ENCODE data around the gene ARHGAP11A. TPM values are rescaled to one million over a fixed set of nuclear protein-coding genes. Genes with fewer than 3 reads are reported as not detected.
A peak's percentile ranks its signal among the peaks of the same experiment; 100 is the strongest.
"Not testable (repeated sequence)": the region's sequence is repeated elsewhere in the genome, so short reads cannot be mapped to it uniquely, and the experiment has no call there.

Gene ARHGAP11A, protein sequence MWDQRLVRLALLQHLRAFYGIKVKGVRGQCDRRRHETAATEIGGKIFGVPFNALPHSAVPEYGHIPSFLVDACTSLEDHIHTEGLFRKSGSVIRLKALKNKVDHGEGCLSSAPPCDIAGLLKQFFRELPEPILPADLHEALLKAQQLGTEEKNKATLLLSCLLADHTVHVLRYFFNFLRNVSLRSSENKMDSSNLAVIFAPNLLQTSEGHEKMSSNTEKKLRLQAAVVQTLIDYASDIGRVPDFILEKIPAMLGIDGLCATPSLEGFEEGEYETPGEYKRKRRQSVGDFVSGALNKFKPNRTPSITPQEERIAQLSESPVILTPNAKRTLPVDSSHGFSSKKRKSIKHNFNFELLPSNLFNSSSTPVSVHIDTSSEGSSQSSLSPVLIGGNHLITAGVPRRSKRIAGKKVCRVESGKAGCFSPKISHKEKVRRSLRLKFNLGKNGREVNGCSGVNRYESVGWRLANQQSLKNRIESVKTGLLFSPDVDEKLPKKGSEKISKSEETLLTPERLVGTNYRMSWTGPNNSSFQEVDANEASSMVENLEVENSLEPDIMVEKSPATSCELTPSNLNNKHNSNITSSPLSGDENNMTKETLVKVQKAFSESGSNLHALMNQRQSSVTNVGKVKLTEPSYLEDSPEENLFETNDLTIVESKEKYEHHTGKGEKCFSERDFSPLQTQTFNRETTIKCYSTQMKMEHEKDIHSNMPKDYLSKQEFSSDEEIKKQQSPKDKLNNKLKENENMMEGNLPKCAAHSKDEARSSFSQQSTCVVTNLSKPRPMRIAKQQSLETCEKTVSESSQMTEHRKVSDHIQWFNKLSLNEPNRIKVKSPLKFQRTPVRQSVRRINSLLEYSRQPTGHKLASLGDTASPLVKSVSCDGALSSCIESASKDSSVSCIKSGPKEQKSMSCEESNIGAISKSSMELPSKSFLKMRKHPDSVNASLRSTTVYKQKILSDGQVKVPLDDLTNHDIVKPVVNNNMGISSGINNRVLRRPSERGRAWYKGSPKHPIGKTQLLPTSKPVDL
- 30.6 and 36.3 TPM in 2 replicates for total RNA-seq (2013; cell fraction: nucleolus; rRNA removed)
- 30.6 and 35.9 TPM in 2 replicates for total RNA-seq (2014; rRNA removed)
- 42.8 and 44.9 TPM in 2 replicates for total RNA-seq (2014; rRNA removed; fragmentation: Illumina TruSeq; extraction: Trizol)
- total RNA-seq (2021), result 52.1 and 53.6 TPM in 2 replicates
- 9.9 TPM for polyA plus RNA-seq (2011; ENCODE audit: low read depth)
- 23.6 and 38.0 TPM in 2 replicates for polyA plus RNA-seq (2011; rRNA removed)
- 9.1 and 11.4 TPM in 2 replicates for polyA plus RNA-seq (2011; cell fraction: cytosol; rRNA removed)
- 13.3 and 22.4 TPM in 2 replicates for polyA plus RNA-seq (2011; cell fraction: nucleus; rRNA removed)
- 19.8 and 23.9 TPM in 2 replicates for polyA plus RNA-seq (2012)
- polyA plus RNA-seq (2014; fragmentation: Illumina TruSeq; extraction: Trizol), result 50.2 and 60.4 TPM in 2 replicates
- 10 to 100 TPM; 12.4 to 16.3 TPM for polyA plus RNA-seq (2014; fragmentation: Nextera tagmentation; extraction: Ambion mirVana)
- 25.1 and 25.4 TPM in 2 replicates for polyA plus RNA-seq (2014; rRNA removed)
- polyA plus RNA-seq (2016; fragmentation: Nextera tagmentation; extraction: Ambion mirVana), result 10 to 100 TPM; 42.4 to 45.0 TPM
- 15.0 and 20.2 TPM in 2 replicates for polyA minus RNA-seq (2011; rRNA and poly(A)+ RNA removed)
- polyA minus RNA-seq (2011; cell fraction: cytosol; rRNA and poly(A)+ RNA removed), result 9.1 and 15.7 TPM in 2 replicates
- polyA minus RNA-seq (2011; cell fraction: nucleus; rRNA and poly(A)+ RNA removed), result 9.6 and 19.2 TPM in 2 replicates
- Bru-seq, nascent RNA, result percentile 88 among the genes with signal in this experiment
- percentile 92 among the genes with signal in this experiment for BruChase-seq, experiment 1, labeled RNA remaining after a 6-hour chase
- percentile 93 among the genes with signal in this experiment for BruChase-seq, experiment 2, labeled RNA remaining after a 2-hour chase
- long read RNA-seq, experiment 1, full-length matches to known transcripts, result 5 of 12 reads
- long read RNA-seq, experiment 1, partial matches to known transcripts, result 1 of 12 reads
- long read RNA-seq, experiment 1, other reads (novel, unspliced or antisense), result 6 of 12 reads
- long read RNA-seq, experiment 2, full-length matches to known transcripts, result 5 of 42 reads
- long read RNA-seq, experiment 2, partial matches to known transcripts, result 13 of 42 reads
- long read RNA-seq, experiment 2, other reads (novel, unspliced or antisense), result 24 of 42 reads

DNA sequence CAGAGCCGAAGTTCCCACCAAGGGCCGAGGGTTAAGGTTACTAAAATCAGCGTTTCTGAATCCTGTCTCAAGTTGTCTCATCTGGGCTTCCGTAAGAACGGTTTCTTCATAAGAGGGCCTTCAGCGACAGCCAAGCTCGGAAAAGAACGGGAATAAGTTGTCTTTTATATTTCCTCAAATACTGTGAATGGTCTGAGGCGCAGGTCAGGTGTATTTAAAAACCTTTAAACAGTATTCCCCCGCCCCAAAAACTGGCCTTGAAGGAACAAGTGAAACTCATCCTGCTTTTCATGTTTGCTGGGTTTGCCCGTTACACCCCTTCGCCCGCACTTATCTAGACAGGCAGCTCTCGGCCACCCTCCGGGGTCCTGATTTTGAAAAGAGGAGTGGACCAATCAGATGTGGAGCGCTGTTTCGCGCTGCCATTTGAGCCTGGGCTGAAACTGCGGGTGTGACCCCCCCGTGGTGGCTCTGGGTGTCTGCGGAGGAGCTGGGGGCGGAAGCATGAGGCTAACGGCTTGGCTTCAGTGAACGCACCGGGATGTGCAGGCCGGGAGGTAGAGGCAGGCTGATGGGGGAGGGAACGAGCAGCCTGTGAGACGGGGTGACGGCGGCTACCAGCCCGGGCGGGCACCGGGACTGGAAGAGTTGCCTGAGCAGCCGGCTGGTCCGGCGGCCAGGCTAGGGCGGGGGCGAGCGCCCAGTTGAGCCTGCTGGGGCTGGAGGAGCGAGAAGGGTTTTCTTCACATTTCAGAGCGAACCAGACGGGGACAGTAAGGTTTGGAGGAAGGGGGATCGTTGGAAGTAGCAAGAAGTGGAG is at the start of gene ARHGAP11A:
TSS of gene ARHGAP11A (plus strand) at position 454 of the 820 bp plus-strand sequence. CDS start 708 bp downstream, outside the sequence.
- POLR2A ChIA-PET, result interaction anchor here (0.6 kb wide), 1 partner anchor 1989 kb away, joined by 3 read pairs; the partner anchor contains the start of gene ARHGAP11B
- H3K27me3 ChIP-seq (replicated peaks in 1 of 2; ENCODE audit: control insufficient read depth in 2 of 2, insufficient read depth in 2 of 2, low read length in 1 of 2); H3K4me1 ChIP-seq (ENCODE audit: control insufficient read depth, insufficient read depth, low read length); FAIRE-seq; H3K9me3 ChIP-seq (replicated peaks; ENCODE audit: control insufficient read depth, insufficient read depth, low read length); intact Hi-C loops (cut with micrococcal nuclease; ENCODE audit: unreplicated experiment); CTCF ChIA-PET; H3K4me2 ChIP-seq (ENCODE audit: control insufficient read depth, insufficient read depth); H3K36me3 ChIP-seq (ENCODE audit: control insufficient read depth in 2 of 2, insufficient read depth in 2 of 2, low read length in 1 of 2); BruUV-seq (replicated peaks); H4K20me1 ChIP-seq (ENCODE audit: control insufficient read depth, insufficient read depth): not testable (repeated sequence)
- H2AFZ ChIP-seq (ENCODE audit: control insufficient read depth, low read depth, low read length), result peak within 1 kb of the TSS; percentile 69
- in situ Hi-C loops (cut with MboI), result loop anchor here (25.0 kb wide), 1 partner anchor 1278 kb away; the partner anchor contains the start of gene KLF13
- 0% methylated on average over 24 of the region's 43 CpGs for WGBS (ENCODE audit: insufficient coverage, insufficient replicate concordance, low lambda C conversion rate, missing lambda C conversion rate)
- peak; percentile 89 for ATAC-seq
- peak within 1 kb of the TSS; percentile 90 for H3K27ac ChIP-seq (ENCODE audit: control insufficient read depth, insufficient read depth)
- TF ChIP-seq NFYB (IDR thresholded peaks at IDR 0.05; ENCODE audit: insufficient read depth, low read depth, low read length), result peak; percentile 70
- 0 out of 2 replicates have a peak, but pooled peaks have one; percentile 19 for TF ChIP-seq POLR2A (IDR thresholded peaks at IDR 0.05; ENCODE audit: low read depth, low read length)
- TF ChIP-seq, protein P1, sequence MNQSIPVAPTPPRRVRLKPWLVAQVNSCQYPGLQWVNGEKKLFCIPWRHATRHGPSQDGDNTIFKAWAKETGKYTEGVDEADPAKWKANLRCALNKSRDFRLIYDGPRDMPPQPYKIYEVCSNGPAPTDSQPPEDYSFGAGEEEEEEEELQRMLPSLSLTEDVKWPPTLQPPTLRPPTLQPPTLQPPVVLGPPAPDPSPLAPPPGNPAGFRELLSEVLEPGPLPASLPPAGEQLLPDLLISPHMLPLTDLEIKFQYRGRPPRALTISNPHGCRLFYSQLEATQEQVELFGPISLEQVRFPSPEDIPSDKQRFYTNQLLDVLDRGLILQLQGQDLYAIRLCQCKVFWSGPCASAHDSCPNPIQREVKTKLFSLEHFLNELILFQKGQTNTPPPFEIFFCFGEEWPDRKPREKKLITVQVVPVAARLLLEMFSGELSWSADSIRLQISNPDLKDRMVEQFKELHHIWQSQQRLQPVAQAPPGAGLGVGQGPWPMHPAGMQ (IDR thresholded peaks at IDR 0.05; ENCODE audit: borderline replicate concordance), result peak; percentile 54; the same call in 1 of the 2 replicates
- TF ChIP-seq, protein P2, sequence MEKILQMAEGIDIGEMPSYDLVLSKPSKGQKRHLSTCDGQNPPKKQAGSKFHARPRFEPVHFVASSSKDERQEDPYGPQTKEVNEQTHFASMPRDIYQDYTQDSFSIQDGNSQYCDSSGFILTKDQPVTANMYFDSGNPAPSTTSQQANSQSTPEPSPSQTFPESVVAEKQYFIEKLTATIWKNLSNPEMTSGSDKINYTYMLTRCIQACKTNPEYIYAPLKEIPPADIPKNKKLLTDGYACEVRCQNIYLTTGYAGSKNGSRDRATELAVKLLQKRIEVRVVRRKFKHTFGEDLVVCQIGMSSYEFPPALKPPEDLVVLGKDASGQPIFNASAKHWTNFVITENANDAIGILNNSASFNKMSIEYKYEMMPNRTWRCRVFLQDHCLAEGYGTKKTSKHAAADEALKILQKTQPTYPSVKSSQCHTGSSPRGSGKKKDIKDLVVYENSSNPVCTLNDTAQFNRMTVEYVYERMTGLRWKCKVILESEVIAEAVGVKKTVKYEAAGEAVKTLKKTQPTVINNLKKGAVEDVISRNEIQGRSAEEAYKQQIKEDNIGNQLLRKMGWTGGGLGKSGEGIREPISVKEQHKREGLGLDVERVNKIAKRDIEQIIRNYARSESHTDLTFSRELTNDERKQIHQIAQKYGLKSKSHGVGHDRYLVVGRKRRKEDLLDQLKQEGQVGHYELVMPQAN (conservative IDR thresholded peaks at IDR 0.05), result peak; percentile 98
- peak; percentile 90 for TF ChIP-seq SIN3A (IDR thresholded peaks at IDR 0.05; ENCODE audit: low read depth, low read length)
- TF ChIP-seq, protein P3, sequence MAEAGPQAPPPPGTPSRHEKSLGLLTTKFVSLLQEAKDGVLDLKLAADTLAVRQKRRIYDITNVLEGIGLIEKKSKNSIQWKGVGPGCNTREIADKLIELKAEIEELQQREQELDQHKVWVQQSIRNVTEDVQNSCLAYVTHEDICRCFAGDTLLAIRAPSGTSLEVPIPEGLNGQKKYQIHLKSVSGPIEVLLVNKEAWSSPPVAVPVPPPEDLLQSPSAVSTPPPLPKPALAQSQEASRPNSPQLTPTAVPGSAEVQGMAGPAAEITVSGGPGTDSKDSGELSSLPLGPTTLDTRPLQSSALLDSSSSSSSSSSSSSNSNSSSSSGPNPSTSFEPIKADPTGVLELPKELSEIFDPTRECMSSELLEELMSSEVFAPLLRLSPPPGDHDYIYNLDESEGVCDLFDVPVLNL (IDR thresholded peaks at IDR 0.05; ENCODE audit: low read depth, low read length), result peak; percentile 84
- TF ChIP-seq MXI1 (IDR thresholded peaks at IDR 0.05; ENCODE audit: low read depth, low read length), result peak; percentile 60; the same call in 1 of the 2 replicates
- TF ChIP-seq FOXM1 (IDR thresholded peaks at IDR 0.05; ENCODE audit: low read depth, low read length), result 0 out of 2 replicates have a peak, but pooled peaks have one; percentile 40
- RAD21 ChIA-PET (ENCODE audit: unreplicated experiment), result interaction anchor here (0.6 kb wide), 1 partner anchor 1990 kb away, joined by 3 read pairs; the partner anchor contains the start of gene ARHGAP11B
- SMC1A ChIA-PET (ENCODE audit: uncharacterized antibody, unreplicated experiment), result interaction anchor here (0.6 kb wide), 1 partner anchor 1989 kb away, joined by 3 read pairs; the partner anchor contains the start of gene ARHGAP11B
- H3K79me2 ChIP-seq (ENCODE audit: control insufficient read depth, insufficient read depth, low read length), result peaks cover 29% of the 10 kb centered on the region
- peak within 1 kb of the TSS; percentile 90 for H3K9ac ChIP-seq (ENCODE audit: control insufficient read depth, insufficient read depth, low read length)
- DNase-seq (ENCODE audit: low read depth, low spot score), result peak; percentile 51
- H3K4me3 ChIP-seq, result peak within 1 kb of the TSS; percentile 61
